Retina (tissue), 1 donor: ENCODE measurements around the gene TMEM254.
"Not testable (repeated sequence)": the region's sequence is repeated elsewhere in the genome, so short reads cannot be mapped to it uniquely, and the experiment has no call there.

ENCODE experiments used
- DNase-seq: peaks from one replicate; pipeline ENCODE4 v3.0.0-alpha.2; 2016

The TMEM254 gene

GRCh38 chr10:80133687-80134086 lies 55.2 kb downstream of the TMEM254 start:
- DNase-seq: not testable (repeated sequence)

DNA sequence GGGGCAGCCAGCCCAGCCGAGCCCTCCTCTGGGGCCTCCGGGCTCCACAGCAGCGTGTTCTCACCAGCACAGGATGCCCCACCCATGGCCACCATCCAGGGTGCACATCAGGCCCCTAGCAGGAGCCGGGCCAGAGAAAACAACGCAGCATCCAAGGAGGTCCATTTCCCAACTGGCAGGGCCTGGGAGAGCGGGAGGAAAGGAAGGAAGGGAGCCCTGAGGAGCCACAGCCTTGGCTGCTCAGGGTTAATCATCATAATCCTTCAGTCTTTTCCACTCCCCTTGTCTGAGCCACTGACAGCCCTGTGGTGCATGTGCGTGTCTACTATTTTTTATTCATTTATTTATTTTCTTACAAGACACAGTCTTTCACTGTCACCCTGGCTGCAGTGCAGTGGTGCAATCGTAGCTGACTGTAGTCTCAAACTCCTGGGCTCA lies 57.7 kb downstream of the TMEM254 start:
- DNase-seq: no peak

GRCh38 chr10:80137031-80137862 lies 58.8 kb downstream of the TMEM254 start:
- no peak for DNase-seq

DNA sequence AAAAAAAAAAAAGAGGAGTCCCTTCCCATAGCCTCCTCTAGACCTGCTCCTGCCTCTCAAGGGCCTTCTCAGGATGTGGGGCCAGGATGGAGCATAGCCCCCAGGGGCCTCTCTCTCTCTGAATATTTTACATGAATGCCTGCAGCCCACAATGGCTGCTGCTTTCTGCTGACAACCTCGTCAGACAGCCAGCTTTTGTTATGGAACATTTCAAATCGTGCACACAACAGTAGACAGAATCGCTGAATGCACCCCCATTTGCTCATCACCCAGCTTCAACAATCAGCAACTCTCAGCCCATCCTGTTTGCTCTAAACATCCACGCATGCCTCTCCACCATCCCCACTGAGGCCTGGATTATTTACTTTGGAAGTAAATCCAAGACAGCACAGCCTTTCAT lies 59.5 kb downstream of the TMEM254 start:
- DNase-seq: peak; percentile 30

DNA sequence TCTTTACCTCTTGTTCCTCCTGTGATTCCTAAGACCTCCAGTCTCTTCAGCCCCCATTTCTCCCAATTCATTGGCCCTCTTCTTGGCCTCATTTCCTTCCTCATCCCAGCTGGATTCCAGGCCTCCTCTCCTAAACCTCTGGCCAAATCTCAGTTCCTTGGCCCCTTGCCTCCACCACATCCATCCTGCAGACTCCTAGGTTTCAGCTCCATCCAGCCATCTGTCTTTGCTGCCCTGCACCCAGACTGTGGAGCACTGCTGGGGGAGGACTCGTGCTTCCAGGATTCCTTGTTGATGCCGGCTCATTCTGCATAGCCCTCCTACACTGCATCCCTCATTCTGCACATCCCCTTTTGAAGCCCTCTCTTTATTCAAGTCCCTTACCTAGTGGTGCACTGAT lies 60.8 kb downstream of the TMEM254 start:
- DNase-seq: no peak

DNA sequence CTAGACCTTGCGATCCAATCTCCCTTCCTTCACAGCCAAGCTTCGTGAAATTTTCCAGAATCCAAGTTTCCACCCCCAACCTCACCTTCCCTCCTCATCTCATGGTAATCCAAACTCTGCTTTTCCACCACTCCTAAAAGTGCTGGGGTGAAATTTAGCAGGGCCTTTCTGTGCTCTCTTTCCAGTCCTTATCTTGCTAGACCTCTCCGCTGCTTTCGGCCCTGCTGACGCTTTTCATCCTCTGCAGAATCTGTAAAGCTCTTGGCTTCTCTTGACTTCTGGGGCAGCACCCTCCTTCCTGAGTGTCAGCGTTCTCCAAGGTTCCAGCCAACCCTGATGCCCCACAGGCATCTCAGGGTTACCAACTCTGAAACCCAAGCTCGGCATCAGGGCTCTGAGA lies 61.8 kb downstream of the TMEM254 start:
- no peak for DNase-seq

DNA sequence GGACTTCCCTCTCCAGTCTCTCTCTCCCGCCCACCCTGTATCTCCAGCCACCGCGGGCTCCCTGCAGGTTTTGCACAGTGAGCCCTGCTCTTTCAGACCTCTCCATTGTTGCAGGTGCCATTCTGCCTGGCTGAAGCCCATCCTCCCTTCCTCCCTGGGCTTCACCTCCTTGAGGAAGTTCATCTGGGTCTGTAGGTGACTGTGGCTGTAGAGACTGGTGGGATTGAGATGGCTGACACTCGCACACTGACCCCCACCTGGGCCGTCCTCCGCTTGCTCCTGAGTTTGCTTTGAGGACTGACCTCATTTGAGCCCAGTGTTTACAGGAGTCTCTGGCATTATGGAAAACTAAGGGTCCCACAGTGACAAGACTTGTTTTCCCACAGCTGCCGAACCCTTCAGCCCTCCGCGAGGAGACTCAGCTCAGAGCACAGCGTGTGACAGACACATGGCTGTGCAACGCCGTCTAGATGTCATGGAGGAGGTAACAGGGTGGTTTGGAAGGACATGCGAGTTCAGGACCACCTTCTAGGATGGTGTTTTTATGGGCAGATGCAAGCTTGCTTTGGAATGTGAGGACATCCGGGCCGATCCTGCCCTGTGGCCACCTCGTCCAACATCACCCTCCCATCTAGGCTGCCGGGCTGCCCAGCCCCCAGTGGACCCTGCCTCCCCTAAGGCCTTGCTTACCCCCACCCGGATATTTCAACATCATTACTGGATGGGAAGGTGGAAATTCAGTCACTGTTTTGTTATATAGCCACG lies 63.4 kb downstream of the TMEM254 start:
- no peak for DNase-seq
